ENCODE results near the gene ZNF845. TPM values are rescaled to one million over a fixed set of nuclear protein-coding genes. Genes with fewer than 3 reads are reported as not detected.

The ZNF845 gene
- total RNA-seq, 2 experiments from 2014 or later = 5.5 to 5.6 TPM

- Mint-ChIP-seq H3K36me3 (ENCODE audit: low read depth) (peaks cover 98% of the 10 kb centered on the region), H3K27me3 (no peaks in the 10 kb centered on the region), H3K9me3 (peaks cover 61% of the 10 kb centered on the region), H3K4me1 (ENCODE audit: low read depth) (no peaks in the 10 kb centered on the region), H3K27ac (no peak overlapping the region), H3K4me3 (no peak overlapping the region)
- POLR2A ChIA-PET = interaction anchor here (0.7 kb wide), 1 partner anchor 11 kb away, joined by 3 read pairs; no protein-coding TSS in a partner anchor
- CTCF ChIA-PET = no interaction called here
- intact Hi-C loops (cut with micrococcal nuclease) = no loop called here
- DNase-seq (no peak), ATAC-seq (no peak)
- no peak for TF ChIP-seq CTCF (IDR thresholded peaks at IDR 0.05)
Measured at GRCh38 chr19:53381376-53381775, 47.8 kb downstream of the ZNF845 start.

- no peaks in the 10 kb centered on the region for H3K4me1 Mint-ChIP-seq (ENCODE audit: low read depth)
- H3K4me3 Mint-ChIP-seq = no peak overlapping the region
- no peaks in the 10 kb centered on the region for H3K27me3 Mint-ChIP-seq
- intact Hi-C loops (cut with micrococcal nuclease) = no loop called here
- ATAC-seq (no peak), DNase-seq (no peak)
- ChIA-PET POLR2A (no interaction called here), CTCF (no interaction called here)
- peaks cover 60% of the 10 kb centered on the region for H3K9me3 Mint-ChIP-seq
- peaks cover 51% of the 10 kb centered on the region for H3K36me3 Mint-ChIP-seq (ENCODE audit: low read depth)
- H3K27ac Mint-ChIP-seq = no peak overlapping the region
- no peak for TF ChIP-seq CTCF (IDR thresholded peaks at IDR 0.05)
Measured at GRCh38 chr19:53388168-53388567, 54.6 kb downstream of the ZNF845 start.

DNA sequence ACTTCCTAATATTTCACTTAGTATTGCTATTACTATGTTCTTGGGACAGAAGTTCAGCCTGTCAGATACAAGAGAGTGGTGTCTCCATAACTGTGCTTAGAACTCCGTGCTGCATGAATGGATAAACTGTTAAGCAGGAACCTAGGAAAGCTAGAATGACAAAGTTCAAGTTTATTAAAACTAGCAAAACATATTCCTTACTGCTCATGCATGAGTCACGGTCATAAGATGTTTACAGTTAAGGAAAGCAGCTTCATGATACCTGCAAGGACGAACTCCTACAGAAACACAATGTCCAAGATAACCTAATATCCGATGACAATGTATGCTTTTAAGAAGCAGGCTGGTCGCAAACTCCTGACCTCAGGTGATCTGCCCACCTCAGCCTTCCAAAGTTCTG lies 55.4 kb downstream of the ZNF845 start:
- Mint-ChIP-seq H3K4me1 (ENCODE audit: low read depth) (no peaks in the 10 kb centered on the region), H3K27me3 (no peaks in the 10 kb centered on the region), H3K4me3 (no peak overlapping the region), H3K36me3 (ENCODE audit: low read depth) (peaks cover 45% of the 10 kb centered on the region), H3K9me3 (peaks cover 56% of the 10 kb centered on the region), H3K27ac (no peak overlapping the region)
- POLR2A ChIA-PET = interaction anchor here (0.8 kb wide), 1 partner anchor 11 kb away, joined by 3 read pairs; no protein-coding TSS in a partner anchor
- no peak for TF ChIP-seq CTCF (IDR thresholded peaks at IDR 0.05)
- CTCF ChIA-PET = no interaction called here
- DNase-seq (no peak), ATAC-seq (no peak)
- intact Hi-C loops (cut with micrococcal nuclease) = no loop called here

GRCh38 chr19:53389571-53389970 lies 56.0 kb downstream of the ZNF845 start:
- POLR2A ChIA-PET = no interaction called here
- DNase-seq = no peak
- no peak for TF ChIP-seq CTCF (IDR thresholded peaks at IDR 0.05)
- Mint-ChIP-seq H3K36me3 (ENCODE audit: low read depth) (peaks cover 39% of the 10 kb centered on the region), H3K9me3 (peaks cover 53% of the 10 kb centered on the region), H3K27me3 (no peaks in the 10 kb centered on the region), H3K4me3 (no peak overlapping the region), H3K27ac (no peak overlapping the region), H3K4me1 (ENCODE audit: low read depth) (peaks cover 1% of the 10 kb centered on the region)
- intact Hi-C loops (cut with micrococcal nuclease) = no loop called here
- CTCF ChIA-PET = no interaction called here
- no peak for ATAC-seq

DNA sequence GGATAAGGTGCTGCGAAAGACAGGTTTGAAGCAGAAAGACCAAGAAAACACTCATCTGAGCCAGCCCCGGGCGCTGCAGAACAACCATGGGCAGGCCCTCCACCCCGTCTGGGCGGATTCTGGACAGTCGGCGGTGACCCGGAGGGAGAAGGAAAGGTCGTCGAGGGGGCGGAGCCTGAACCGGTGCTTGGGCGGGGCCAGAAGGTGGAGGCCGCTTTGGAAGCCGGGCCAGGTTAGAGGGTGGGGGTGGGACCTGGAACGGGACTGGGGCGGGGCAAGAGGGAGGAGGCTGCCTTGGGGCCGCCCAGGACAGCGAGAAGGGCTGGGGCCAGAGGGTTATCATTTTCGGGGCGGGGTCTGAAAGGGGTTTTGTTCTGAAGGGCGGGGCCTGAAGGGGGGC lies 56.4 kb downstream of the ZNF845 start:
- CTCF ChIA-PET = no interaction called here
- intact Hi-C loops (cut with micrococcal nuclease) = no loop called here
- TF ChIP-seq CTCF (IDR thresholded peaks at IDR 0.05) = no peak
- H3K27me3 Mint-ChIP-seq = no peaks in the 10 kb centered on the region
- DNase-seq (no peak), ATAC-seq (no peak)
- no peak overlapping the region for H3K27ac Mint-ChIP-seq
- peaks cover 4% of the 10 kb centered on the region for H3K4me1 Mint-ChIP-seq (ENCODE audit: low read depth)
- H3K4me3 Mint-ChIP-seq = no peak overlapping the region
- H3K9me3 Mint-ChIP-seq = peaks cover 49% of the 10 kb centered on the region
- POLR2A ChIA-PET = no interaction called here
- H3K36me3 Mint-ChIP-seq (ENCODE audit: low read depth) = peaks cover 35% of the 10 kb centered on the region

Measured in activated CD8-positive, alpha-beta T cell treated with anti-CD3 and anti-CD28 coated beads for 36 hours (primary cell).